ENCODE data around the gene XCL2.

The XCL2 gene

DNA sequence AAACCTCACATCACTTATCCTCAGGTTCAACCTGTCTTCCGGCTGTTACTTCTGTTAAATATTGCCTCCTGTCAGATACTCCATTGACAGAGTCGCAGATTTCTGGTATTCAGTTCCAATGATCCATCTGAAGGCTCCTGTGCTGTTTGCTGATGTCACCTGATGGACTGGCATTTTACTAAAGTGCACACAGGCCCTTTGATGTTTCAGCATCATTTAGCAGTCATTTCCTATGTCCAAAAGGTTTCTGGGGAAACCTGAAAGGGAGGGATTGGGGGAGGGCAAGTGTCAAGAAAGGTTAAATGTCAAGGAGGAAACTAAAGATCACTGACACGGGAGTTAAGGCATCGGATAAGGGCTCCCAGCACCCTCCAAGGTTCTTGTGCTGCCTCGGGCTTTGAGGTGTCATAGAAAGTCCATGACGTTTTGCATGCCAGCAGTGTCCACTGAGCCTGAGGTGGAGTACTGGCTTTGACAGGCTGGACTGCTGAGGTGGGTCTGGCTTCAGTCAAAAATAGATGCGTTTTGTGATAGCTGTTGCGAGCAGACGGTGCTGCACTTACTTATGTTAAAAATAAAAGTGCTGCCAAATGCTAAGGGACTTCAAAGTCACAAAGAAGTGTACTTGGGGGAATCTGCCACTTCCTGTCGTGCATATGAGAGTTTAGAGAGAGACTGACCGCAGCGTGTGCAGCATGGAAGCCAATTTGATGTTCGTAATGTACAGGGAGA, 30.8 kb downstream of the XCL2 start:
- no peak for DNase-seq

DNA sequence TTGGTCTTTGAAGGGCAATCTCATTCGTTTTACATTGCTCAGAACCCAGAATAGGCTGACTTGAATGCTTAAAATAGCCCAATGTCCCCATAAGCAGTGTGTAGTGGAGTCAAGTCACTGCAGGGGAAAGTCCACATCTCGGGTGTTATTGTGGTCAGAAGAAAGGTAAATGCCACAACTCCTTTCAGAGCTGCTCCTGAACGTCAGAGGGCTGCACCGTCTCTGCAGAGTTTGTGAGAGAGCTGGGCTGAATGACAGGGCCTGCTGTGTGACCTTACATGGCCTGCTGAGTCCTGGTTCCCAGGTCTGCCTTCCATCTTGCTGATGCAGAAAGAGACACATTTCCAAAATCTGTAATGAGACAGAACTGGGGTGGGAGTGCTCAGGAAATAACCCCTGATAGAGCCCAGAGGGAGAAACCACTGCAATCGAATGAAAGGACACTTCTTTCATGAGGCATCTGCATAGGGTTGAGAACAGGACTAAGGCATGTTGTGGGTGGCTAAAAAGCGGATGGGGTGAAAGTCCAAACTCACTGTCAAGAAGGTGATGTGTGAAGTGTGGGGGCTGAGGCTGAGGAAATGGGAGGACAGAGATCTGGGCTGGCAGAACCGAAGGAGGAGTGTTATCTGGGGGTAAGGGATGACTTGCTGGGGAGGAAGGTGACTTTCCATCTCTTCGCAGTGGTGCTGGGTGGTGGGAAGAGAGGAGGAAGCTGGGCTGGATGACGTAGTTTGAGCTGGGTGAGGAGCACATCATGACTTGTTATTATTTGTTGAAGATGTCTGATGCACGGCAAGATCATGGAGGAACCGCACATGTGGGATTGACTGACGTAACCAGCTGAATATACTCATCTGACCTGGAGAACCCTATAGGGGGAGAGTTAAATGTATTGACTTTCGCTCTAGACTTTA, 33.7 kb downstream of the XCL2 start:
- no peak for DNase-seq

DNA sequence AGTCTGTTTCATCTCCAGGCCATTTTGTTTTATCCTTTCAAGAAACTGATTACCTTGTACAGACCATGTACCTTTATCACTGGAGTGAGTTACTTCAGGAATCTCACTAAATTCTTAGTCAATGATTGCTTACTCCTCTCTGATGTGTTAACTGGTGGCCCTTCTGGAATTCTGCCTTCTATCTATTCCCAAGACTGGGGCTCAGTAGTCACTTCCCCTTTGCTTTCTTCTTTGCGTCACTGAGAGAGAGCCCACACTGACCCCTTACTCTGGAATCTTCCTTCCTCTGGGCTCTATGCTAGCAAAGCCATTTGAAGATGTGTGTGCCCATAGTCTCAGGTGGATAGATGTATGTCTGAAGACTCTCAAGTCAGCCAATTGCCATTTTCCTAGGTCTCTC, 34.6 kb downstream of the XCL2 start:
- DNase-seq = no peak

DNA sequence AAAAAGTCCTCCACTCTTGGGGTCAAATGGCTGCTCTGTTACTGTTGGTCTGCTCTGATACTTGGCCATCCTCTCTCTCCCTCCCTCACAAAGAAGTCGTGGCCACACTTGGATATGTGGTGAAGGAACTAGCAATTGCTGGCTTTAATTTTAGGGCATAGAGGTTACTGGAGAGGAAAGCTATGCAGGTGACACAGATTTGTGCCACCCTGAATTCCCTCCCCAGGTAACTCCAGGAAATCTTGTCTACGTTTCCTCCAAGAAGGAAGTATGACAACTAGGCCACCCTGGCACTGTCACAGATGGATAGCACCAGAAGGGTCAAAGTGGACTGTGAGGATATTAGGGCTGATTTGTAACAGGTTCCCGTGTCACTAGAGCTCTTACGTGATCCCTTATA, 36.0 kb downstream of the XCL2 start:
- no peak for DNase-seq

DNA sequence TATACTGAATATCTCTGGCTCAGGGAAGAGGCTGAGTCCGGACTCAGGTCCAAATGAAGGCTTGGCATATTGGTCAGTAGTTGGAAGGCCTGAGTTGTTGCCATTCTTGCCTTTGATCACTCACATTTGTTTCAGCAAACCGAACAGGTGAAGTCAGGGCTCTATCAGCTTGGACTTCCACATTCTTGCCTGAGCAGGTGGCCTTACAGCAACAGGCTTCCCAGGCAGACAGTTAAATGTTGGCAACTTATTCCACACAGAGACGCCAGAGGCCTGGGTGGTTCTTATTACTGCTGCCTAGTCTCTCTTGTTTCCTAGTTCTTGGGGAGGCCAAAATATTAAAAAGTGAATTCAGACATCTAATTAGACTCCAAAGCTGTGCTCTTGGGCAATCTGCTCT, 36.6 kb downstream of the XCL2 start:
- DNase-seq = no peak

DNA sequence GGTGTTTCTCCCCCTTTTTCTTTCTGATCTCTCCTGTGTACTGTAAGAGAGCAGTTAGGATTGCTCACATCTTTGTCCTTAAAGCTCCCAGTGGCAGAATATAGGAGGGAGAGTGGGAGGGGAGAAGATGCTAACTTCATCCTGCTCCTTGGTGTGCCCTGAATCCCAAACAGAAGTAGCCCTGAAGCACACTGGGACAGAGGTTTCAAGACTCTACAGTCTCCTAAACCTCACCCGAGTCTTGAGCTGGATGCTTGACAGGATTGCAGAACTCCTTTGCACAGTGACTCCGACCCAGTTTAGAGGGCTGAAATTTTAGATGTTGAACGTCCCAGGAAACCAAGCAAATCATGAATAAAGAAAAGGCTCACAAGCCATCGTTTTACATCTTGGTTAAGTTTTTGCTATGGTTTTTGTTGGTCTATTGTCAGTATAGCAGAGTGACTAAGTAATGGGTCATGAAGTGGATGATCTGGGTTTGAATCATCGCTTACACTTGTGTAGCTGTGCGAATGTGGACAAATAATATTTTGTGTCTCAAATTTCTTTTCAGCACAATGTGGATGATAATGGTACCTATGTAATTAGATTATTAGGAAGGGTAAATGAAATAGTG, 37.5 kb downstream of the XCL2 start:
- DNase-seq = no peak

DNA sequence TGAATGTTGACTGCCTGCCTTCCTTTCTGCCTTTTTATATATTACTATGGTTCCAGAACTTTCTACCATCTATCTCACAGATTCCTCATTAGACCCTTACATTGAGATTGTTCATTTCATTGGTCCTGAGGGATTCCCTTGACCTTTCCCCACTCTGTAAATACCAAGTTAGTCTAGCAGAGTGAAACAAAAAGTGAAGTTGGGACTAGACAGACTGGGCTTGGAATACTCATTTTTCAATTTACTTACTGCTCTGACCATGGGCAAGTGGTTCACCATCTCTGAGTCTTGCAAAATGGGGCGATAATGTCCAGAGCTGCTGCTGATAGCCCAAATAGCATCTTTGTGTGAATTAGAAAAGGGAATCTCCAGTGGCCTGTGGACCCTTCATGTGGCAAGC, 38.8 kb downstream of the XCL2 start:
- no peak for DNase-seq

DNA sequence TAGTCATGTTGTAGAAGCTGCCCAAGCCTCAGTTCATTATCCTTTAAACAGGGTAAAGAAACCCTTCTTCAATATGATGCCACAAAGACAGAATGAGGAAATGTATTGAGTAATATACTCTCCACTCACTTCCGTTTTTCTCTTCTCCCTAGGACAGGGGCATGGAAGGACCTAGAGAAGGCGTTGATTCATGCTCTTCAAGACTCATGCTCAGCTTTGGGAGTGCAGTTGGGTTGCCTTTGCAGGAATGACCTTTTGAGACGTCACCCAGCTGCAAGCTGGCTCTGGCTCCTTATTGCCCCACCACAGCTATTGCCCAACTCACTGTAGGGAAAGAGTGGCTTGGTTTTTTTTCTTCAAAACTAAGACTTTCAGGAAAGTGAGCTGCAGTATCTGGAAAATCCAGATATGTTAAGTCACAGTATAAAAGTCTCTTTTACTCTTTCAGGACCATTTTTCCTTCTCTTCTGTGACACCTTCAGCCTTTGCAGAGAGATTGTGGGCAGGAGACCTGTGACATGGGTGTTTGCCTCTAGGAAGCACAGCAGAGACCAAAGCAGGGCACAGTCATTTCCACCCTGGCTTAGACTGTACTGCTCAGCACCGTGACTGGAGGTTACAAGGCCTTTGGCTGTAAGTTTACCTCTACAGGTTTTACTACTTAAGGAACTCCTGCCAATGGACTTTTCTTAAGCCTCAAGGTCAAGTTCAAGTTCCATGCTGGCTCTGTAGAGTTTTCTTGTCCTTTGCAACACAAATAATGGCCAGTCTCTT, 39.5 kb downstream of the XCL2 start:
- DNase-seq = no peak

DNA sequence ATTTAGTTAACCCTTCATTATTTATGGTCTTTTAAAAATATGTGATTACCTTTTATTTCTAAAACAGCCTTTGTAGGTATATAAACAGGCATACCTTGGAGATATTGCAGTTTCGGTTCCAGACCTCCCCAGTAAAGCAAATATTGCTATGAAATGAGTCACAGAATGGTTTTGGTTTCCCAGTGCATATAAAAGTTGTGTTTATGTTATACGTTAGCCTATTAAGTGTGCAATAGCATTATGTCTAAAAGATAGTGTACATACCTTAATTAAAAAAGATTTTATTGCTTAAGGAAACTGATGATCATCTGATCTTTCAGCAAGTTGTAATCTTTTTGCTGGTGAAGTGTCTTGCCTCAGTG, 44.1 kb downstream of the XCL2 start:
- no peak for DNase-seq

DNA sequence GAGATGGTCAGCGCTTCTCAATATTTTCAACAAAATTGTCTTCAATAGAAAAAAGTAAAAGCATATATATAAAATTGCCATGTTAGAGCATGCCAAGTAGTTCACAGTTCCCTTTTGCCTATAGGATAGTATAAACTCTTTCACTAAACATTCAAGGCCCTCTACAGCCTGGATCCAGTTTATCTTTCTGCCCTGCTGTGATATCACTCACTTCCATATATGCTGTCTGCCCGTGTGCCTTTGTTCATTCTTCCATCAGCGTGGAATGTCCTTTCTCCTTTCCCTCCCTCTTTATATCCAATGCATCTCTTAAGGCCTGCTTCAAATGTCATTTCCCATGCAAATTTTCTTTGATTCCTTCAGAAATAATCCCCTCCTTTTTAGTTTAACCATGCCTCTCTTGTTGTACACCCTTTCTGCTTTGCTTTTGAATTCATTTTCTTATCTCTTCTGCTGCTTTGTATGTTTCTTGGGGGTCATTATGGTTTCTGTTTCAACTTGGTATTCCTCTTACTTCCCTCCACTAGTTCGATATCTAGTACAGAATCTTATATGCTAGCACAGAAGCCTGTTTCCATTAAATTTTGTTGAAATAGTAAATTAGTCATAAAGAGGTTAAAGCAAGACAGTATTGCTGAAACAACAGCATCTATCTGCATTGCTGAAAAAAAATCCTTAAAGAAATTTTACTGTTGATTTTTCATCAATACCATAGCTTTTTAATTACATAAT, 44.7 kb downstream of the XCL2 start:
- no peak for DNase-seq

DNA sequence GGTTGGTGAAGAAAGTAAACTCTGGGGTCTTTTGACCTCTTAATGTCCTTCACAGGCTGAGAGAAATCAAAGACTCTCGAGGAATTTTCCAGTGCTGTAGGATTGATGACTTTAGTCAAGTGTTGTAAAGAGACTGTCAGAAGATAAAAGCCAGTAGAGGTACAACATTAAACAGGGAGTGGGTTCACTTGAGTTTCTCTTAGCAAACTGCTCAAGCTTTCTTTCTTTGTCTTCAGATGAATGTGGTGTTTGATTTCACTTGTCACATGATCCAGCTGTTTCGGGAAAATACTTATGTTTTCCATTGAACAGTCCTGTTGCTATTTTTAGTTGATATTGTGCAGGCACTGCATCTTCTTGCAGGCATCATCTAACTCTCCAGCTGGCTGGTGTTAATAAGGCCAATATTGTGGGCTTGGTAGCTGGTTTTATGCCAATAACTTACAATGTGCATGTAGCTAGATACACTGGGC, 45.6 kb downstream of the XCL2 start:
- peak; percentile 26 for DNase-seq

DNA sequence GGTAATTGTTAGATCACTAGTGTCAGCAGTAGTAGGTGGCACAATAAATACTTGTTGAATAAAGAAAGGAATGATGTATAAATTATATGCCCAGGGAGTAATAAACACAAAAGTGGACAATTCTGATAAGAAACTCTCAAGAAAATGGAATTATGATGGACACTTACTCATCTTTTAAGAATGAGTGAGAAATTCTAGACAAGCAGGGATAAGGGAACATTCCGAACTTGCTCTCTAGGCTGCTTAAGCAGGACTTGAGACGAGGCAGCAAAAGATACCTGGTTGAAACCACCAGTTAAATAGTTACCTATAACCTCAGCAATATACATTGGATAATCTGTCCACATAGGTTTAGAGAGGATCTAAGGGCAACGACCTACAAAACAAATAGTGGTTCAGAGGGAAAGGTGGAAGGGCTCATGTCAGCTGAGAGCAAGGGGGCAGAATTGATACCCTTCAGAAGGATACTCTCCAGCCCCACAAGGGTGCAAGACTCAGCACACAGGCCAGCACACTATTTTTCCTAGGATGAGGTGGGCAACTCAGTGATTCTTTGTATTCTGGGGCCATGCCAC, 46.3 kb downstream of the XCL2 start:
- no peak for DNase-seq

DNA sequence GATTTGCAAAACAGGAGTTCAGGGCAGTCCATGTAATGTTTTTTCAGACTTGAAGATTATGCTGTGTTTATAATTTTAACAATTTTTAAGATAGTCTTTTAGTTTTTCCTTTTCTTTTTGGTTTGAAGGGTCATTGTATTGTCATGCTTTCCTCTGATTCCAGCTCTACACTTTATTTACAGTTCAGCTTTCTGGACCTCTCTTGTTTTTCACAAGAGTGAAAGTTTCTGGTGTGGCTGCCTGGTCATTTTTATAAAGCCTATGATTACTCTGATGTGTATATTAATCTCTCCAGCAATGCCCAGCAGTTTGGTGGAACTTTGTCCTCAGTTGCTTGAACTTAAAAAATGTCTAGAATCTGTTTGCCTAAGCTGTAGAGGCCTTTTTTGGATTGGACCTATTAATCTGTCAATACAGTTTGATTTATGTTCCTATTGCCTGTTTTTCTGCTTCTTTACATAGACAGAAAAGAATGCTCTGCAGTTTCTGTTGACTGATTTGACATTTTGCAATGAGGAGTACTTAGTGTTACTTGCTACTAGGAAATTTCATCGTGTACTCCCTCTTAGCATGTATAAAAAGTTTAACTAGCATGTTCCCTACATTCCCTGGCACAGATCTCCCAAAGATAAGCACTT, 52.2 kb downstream of the XCL2 start:
- DNase-seq = no peak
